Neuron (in vitro differentiated cells): ENCODE measurements around the gene NBPF26.
"Not testable (repeated sequence)": the region's sequence is repeated elsewhere in the genome, so short reads cannot be mapped to it uniquely, and the experiment has no call there.

Experiments
- H2AFZ ChIP-seq: one replicate; pipeline ENCODE4 v1.6.1; 2013; ENCODE audit warnings: low read depth, mild to moderate bottlenecking, inconsistent platforms, low read length, moderate library complexity
- H3K27me3 ChIP-seq: one replicate; pipeline ENCODE4 v1.6.1; 2013; ENCODE audit warnings: low read length; ENCODE audit not compliant: insufficient read depth
- H3K36me3 ChIP-seq: one replicate; pipeline ENCODE4 v1.6.1; 2013; ENCODE audit warnings: low read length; ENCODE audit not compliant: insufficient read depth
- H3K4me1 ChIP-seq: one replicate; pipeline ENCODE4 v1.6.1; 2013; ENCODE audit warnings: low read length; ENCODE audit not compliant: insufficient read depth
- H3K4me3 ChIP-seq: 2 replicates; pipeline ENCODE4 v1.5.1; 2013; ENCODE audit warnings: mild to moderate bottlenecking, low read length, moderate library complexity
- H3K9me3 ChIP-seq: one replicate; pipeline ENCODE4 v1.6.1; 2013; ENCODE audit warnings: low read length

Gene NBPF26

DNA sequence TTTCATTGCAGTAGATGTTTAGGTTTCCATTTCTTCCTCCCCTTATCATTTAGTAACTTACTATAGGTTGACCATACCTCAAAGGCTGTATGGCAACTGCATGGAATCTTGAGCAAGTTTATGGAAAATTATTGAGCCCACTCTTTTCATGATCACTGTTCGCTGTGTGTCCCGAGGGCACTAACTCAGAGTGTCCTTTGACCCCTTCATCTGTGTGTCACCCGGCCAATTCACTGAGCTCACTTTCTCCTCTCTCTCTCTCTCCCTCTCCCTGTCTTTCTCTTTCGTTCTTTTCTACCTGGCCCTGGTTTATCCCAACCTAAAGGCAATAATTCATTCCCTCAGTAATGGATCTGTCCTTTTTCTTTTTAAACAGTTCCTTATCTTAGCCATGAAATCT lies 101.3 kb downstream of the NBPF26 start:
- not testable (repeated sequence) for H3K36me3 ChIP-seq, H2AFZ ChIP-seq, H3K27me3 ChIP-seq, H3K4me1 ChIP-seq, H3K4me3 ChIP-seq, H3K9me3 ChIP-seq

DNA sequence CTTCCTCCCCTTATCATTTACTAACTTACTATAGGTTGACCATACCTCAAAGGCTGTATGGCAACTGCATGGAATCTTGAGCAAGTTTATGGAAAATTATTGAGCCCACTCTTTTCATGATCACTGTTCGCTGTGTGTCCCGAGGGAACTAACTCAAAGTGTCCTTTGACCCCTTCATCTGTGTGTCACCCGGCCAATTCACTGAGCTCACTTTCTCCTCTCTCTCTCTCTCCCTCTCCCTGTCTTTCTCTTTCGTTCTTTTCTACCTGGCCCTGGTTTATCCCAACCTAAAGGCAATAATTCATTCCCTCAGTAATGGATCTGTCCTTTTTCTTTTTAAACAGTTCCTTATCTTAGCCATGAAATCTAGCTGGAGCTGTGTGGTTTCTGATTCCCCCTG lies 102.9 kb downstream of the NBPF26 start:
- not testable (repeated sequence) for H3K27me3 ChIP-seq, H2AFZ ChIP-seq, H3K9me3 ChIP-seq, H3K4me3 ChIP-seq, H3K4me1 ChIP-seq, H3K36me3 ChIP-seq

DNA sequence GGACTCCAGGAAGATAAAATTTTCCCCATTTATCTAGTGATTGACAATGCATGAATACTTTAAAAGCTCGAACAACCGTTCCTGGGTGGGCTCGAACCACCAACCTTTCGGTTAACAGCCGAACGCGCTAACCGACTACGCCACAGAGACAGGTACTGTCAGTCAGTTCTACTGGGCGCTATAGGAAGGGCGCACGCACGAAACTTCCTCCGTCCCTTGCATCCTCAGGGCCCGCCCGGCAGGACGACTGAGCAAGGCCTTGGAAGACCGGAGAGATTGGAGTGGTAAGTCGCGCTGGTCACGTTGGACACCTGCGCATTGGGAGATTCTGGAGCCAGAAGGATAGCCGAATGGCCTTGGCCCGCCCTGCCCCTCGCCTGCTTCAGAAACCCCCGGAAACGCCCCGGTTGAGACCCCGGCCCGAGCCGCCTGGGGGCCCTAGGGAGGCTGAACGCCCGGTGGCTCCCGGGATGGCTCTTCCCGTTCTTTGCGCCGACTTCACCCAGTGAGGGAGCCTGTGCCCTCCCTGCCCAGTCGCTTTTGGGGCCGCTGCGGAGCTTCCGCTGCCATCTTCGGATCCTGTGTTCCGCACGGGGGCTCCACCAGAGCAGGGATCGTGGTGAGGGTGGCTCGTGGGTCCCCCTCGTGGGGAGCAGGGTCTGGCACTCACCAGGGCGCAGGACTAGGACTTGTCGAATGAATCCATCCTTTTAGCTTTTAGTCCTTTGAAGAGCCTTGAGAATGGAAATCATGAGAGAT lies 120.6 kb downstream of the NBPF26 start:
- peak overlapping the region; percentile 45 for H3K4me3 ChIP-seq
- H3K36me3 ChIP-seq, H2AFZ ChIP-seq: not testable (repeated sequence)

DNA sequence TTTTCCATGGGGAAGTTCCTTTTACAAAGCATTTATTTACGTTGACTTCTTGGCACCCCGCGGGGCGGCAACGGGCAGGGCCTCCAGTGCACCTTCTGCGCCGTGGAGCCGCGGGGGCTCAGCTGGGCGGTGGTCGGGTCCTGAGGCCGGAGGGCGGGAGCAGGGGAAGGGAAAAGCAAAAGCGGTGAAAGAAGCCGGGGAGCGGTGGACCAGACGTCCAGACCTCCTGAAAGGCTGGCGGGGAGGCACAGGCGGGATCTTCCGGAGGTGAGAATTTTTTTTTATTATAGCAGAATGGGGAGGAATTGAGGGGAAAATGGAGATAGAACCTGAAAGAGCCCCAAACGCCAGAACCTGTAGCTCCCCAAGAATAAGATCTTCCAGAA lies 121.2 kb downstream of the NBPF26 start:
- peak overlapping the region; percentile 45 for H3K4me3 ChIP-seq
- not testable (repeated sequence) for H2AFZ ChIP-seq, H3K36me3 ChIP-seq

More for the DNA sequence above, 120.6 kb downstream of the NBPF26 start:
- H3K27me3 ChIP-seq, H3K4me1 ChIP-seq, H3K9me3 ChIP-seq: not testable (repeated sequence)

DNA sequence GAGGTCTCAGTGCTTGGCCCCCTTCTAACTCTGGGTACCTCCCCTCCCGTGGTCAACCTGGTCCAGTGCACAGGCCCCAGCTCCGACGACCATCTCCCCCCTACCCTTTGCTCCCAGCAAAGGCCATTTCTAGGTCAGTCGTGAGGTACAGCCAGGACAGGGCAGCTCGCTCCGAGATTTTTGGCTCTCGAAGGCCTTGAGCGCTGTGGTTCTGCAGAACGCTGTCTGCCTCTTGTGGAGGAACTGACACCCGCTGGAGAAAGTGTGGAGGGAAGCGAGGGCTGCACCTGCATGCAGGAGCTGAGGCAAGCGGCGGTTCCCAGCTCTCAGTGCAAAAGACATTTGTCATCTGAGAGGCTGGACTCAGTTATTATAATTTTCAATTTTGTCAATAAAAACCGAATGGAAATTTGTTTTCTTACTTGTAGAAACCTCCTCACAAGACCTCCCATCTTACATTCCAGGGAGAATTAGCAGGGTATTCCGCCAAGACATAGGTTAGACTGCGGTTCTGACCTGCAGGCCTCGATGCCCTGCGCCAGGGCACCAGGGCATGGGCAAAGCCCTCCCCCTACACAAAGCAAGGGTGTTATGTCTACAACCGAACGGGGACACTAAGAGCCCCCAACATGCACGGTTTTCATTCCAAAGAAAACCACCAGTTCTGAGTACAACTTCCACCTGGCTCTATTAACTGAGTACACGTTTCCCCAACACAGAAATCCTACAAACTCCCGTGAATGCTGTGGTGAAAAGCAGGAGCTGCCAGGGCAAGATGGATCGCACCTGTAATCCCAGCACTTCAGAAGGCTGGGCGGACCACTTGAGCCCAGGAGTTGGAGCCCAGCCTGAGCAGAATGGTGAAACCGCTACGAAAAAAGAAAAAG lies 125.9 kb downstream of the NBPF26 start:
- not testable (repeated sequence) for H3K36me3 ChIP-seq, H3K4me3 ChIP-seq, H3K4me1 ChIP-seq, H3K9me3 ChIP-seq, H3K27me3 ChIP-seq, H2AFZ ChIP-seq

More for the DNA sequence above, 121.2 kb downstream of the NBPF26 start:
- H3K4me1 ChIP-seq, H3K27me3 ChIP-seq, H3K9me3 ChIP-seq: not testable (repeated sequence)

DNA sequence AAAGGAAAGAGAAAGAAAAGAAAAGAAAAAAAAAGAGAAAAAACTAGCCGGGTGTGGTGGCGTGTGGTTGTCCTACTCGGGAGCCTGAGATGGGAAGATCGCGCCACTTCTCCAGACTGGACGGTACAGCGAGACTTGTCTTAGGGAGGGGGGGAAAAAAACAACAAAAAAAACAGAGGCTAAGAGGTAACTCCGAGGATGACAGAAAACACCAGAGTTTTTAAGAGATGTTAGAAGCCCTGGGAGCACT lies 126.5 kb downstream of the NBPF26 start:
- not testable (repeated sequence) for H3K4me1 ChIP-seq, H3K9me3 ChIP-seq, H3K27me3 ChIP-seq, H3K36me3 ChIP-seq, H2AFZ ChIP-seq
- peak overlapping the region; percentile 36 for H3K4me3 ChIP-seq

DNA sequence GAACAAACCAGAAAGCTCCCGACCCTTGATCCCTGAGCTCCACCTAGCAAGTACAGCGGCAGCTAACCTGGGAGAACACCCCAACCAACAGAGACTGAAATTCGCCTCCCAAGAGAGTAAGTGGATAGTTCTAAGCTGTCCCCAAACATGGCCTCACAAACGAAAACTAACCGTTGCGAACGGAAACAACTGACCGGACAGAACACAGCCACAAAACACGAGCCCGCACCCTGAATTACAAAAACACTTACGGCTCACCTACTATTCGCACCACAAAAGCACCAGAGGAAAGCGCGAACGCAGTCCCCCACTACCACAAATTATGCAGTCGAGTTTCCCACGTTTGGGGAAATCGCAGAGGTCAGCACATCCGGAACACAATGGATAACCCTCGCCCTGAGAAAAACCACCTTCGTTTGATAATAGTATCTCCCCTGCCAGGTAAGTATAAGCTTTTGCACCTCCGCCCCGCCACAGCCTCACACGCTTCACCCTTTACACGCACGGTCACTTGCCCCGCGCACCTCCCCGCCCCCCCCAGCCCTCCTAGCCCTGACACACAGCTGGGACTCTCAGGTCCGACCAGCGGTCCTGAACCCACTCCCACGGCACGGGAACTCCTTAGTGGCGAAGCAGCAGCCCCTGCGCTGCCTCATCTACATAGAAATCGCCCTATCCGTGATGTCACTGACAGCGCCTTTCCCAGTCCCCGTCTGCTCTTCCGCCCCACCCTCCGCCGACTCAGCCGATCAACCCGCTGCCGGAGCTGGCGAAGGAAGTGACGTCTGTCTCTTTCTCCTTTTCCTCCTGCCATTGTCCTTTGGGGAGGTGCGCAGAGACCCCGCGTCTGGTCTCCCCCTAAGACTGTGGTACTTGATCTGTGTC lies 127.0 kb downstream of the NBPF26 start:
- not testable (repeated sequence) for H2AFZ ChIP-seq, H3K4me1 ChIP-seq, H3K27me3 ChIP-seq, H3K9me3 ChIP-seq, H3K36me3 ChIP-seq
- peak overlapping the region; percentile 36 for H3K4me3 ChIP-seq

DNA sequence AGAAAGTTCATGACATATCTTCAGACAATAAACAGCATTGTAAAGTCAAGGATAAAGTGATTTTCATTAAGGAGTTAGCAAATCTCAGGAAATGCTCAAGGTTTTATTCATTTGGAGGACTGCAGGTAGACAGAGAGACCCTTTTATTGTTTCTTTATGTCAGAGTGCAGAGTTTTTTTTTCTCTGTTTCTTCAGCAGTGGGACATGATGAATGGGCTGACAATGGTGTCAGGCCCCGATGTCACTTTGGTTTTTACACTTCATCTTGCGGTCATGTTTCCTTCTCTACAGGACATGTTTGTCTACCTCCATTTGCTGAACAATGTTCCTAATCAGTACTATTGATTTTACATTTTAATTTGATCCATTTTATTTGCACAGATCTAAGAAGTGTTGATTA lies 134.4 kb downstream of the NBPF26 start:
- H3K36me3 ChIP-seq, H3K4me3 ChIP-seq, H3K27me3 ChIP-seq, H2AFZ ChIP-seq, H3K9me3 ChIP-seq, H3K4me1 ChIP-seq: not testable (repeated sequence)

DNA sequence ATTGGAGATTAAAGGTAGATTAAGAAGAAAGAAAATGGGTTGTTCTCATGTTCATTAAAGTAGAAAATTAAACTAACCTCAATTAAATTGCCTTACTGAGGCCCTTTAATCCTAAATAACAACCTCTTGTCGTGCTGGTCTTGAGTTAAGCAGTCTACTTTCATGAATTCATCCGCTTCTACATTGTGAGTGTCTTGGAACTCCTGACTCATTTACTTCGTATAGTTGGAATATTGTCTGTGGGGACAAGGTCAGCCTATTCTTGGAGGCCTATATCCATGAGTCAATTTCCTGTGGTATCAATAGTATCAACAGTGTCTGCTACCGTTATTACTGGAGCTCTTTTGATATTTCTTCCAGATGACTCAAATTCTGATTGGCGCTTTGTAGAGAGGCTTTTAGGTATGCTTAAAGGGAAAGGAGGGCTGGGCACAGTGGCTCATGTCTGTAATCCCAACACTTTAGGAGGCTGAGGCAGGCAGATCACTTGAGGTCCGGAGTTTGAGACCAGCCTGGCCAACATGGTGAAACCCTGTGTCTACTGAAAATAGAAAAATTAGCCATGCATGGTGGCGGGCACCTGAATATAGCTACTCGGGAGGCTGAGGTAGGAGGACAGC lies 136.0 kb downstream of the NBPF26 start:
- H2AFZ ChIP-seq, H3K27me3 ChIP-seq, H3K4me1 ChIP-seq, H3K9me3 ChIP-seq, H3K4me3 ChIP-seq, H3K36me3 ChIP-seq: not testable (repeated sequence)

DNA sequence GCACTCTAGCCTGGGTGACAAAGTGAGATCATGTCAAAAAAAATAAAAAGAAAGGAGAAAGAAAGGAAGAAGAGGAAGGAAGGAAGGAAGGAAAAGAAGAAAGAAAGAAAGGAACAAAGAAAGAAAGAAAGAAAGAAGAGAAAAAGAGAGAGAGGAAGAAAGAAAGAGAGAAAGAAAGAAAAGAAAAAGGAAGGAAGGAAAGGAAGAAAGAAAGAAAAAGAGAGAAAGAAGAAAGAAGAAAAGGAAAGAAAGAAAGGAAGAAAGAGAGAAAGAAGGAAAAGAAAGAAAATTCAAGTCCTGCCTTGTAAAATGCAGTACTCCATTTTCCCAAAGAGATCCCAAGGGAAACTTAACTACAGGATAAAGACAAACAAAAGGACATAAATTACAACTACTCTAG lies 154.5 kb downstream of the NBPF26 start:
- H3K9me3 ChIP-seq, H3K27me3 ChIP-seq, H3K4me3 ChIP-seq, H2AFZ ChIP-seq, H3K4me1 ChIP-seq, H3K36me3 ChIP-seq: not testable (repeated sequence)

DNA sequence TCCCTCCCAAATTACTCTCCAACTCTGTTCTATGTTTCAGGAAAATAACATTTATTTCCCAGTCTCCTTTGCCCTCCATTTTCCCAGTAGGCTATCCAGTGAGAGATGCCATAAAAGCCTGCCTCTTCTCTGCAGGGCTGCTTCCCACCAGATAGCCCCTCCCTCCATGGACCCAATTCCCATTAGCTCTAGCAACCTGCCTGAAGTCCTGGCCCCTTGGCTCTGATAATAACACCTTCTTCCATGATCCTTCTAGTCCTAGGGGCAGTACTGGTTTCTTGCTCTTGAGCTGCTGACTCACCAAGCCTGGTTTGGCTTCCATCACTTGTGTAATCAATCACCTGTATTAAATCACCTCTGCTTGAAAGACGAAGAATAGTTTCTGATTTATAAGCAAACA lies 156.3 kb downstream of the NBPF26 start:
- H3K9me3 ChIP-seq, H2AFZ ChIP-seq, H3K4me1 ChIP-seq, H3K36me3 ChIP-seq, H3K27me3 ChIP-seq, H3K4me3 ChIP-seq: not testable (repeated sequence)

DNA sequence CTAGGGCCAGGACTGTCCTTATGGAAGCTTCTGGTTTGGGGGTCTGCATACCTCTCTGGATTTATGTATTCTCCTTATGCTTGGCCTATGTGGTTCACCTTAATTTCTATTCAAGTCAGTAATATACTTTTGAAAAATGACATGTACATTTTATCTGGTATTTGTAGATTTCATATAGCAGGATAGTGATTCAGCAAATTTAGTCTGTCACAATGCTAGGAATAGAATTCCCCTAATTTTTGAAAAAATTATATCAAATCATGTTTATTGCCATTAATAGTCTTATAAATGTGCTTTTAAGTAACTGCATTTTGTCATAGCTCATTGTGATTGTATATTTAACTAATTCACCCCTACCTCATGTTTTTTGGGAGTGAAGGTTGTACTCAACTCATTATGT lies 158.2 kb downstream of the NBPF26 start:
- H3K36me3 ChIP-seq, H3K9me3 ChIP-seq, H3K4me3 ChIP-seq, H3K27me3 ChIP-seq, H2AFZ ChIP-seq, H3K4me1 ChIP-seq: not testable (repeated sequence)
